K562 (cell line): Measurements from ENCODE around the gene LRP1B. TPM values are rescaled to one million over a fixed set of nuclear protein-coding genes. Genes with fewer than 3 reads are reported as not detected.

Experiments
- ATAC-seq: fragments of 200-7000 bp; cut with Tn5 transposase; 3 replicates; pipeline ENCODE4 v1.9.1; 2020; ENCODE audit warnings: moderate library complexity
- BruUV-seq: library from RNA; stranded (reverse); fragments of 400-500 nt; replicated peaks from 2 replicates; lab custom pipeline; 2021; lab: Mats Ljungman, UMichigan
- CTCF ChIA-PET: fragments of 300-600 bp; formaldehyde crosslinking; extraction: SDS; loops from one replicate; lab custom pipeline; 2021; ENCODE audit warnings: low intra/inter-chr PET ratio; lab: Yijun Ruan, JAX
- POLR2A ChIA-PET: fragments of 300-600, 350-650 bp; sonication (Branson Sonifier 250); formaldehyde crosslinking; extraction: SDS; loops from one replicate; lab custom pipeline; 2021; ENCODE audit warnings: antibody characterized with exemption, inconsistent platforms; lab: Yijun Ruan, JAX
- DNase-seq, 4 experiments: peaks; one replicate each; pipeline versions ENCODE4 v3.0.0 to v3.0.0-alpha.2; 2011 to 2018; ENCODE audit warnings: low spot score in 3 of 4, mixed read lengths in 3 of 4; ENCODE audit errors: extremely low read depth in 1 of 4
- FAIRE-seq: peaks from 2 replicates; lab custom pipeline; 2011; peaks lifted over from hg19 to GRCh38; lab: Jason Lieb, UNC
- H2AFZ ChIP-seq: 2 replicates; pipeline ENCODE4 v1.6.0; 2011; ENCODE audit warnings: low read depth, low read length, control low read depth, inconsistent platforms
- H3K27ac ChIP-seq: fragments of 200-600 bp; 3 replicates; pipeline ENCODE4 v1.8.0; 2011; ENCODE audit warnings: low read depth, mild to moderate bottlenecking, control low read depth, inconsistent platforms, low read length, moderate library complexity, mixed read lengths; ENCODE audit errors: extremely low read depth
- H3K27me3 ChIP-seq, 2 experiments: fragments of 300-600 bp in 1 of 2; 2 replicates in 1 of 2; 3 replicates in 1 of 2; pipeline versions ENCODE4 v1.6.0 to v1.8.0; 2011; ENCODE audit warnings: inconsistent platforms in 2 of 2, low read length in 2 of 2, mild to moderate bottlenecking in 1 of 2, mixed read lengths in 1 of 2, moderate library complexity in 1 of 2; ENCODE audit not compliant: control insufficient read depth in 2 of 2, insufficient read depth in 2 of 2
- H3K36me3 ChIP-seq: fragments of 300-600 bp; 3 replicates; pipeline ENCODE4 v1.8.0; 2011; ENCODE audit warnings: mild to moderate bottlenecking, low read length, inconsistent platforms; ENCODE audit not compliant: control insufficient read depth, insufficient read depth
- H3K4me1 ChIP-seq, 2 experiments: fragments of 200-600 bp in 1 of 2; replicated peaks in 1 of 2; 2 replicates in 1 of 2; 3 replicates in 1 of 2; pipeline versions ENCODE4 v1.5.1 to v1.8.0; 2011; ENCODE audit warnings: inconsistent platforms in 2 of 2, low read length in 2 of 2, mild to moderate bottlenecking in 1 of 2, mixed read lengths in 1 of 2, moderate library complexity in 1 of 2; ENCODE audit not compliant: control insufficient read depth in 2 of 2, insufficient read depth in 2 of 2
- H3K4me2 ChIP-seq: 2 replicates; pipeline ENCODE4 v1.6.1; 2011; ENCODE audit warnings: low read length, control low read depth, inconsistent platforms, mixed read lengths; ENCODE audit not compliant: insufficient read depth
- H3K4me3 ChIP-seq: fragments of 200-600 bp; sonication (generic), shearing (Covaris generic); 2 replicates; pipeline ENCODE4 v1.5.1; 2016; ENCODE audit warnings: control low read depth, inconsistent platforms
- H3K79me2 ChIP-seq: fragments of 200-600 bp; 3 replicates; pipeline ENCODE4 v1.8.0; 2011; ENCODE audit warnings: low read length, inconsistent platforms; ENCODE audit not compliant: control insufficient read depth, insufficient read depth
- H3K9ac ChIP-seq, 2 experiments: 2 replicates each; pipeline versions ENCODE4 v1.6.0 to v1.6.1; 2011; ENCODE audit warnings: low read depth in 2 of 2, low read length in 2 of 2, control low read depth in 1 of 2, inconsistent platforms in 1 of 2, mild to moderate bottlenecking in 1 of 2, mixed read lengths in 1 of 2; ENCODE audit not compliant: insufficient read depth in 1 of 2
- H3K9me1 ChIP-seq: one replicate; pipeline ENCODE4 v1.6.0; 2011; ENCODE audit warnings: inconsistent platforms, mild to moderate bottlenecking, low read length, moderate library complexity; ENCODE audit not compliant: control insufficient read depth, insufficient read depth
- H3K9me3 ChIP-seq: replicated peaks from 2 replicates; pipeline ENCODE4 v1.5.1; 2011; ENCODE audit warnings: low read depth, low read length, inconsistent platforms; ENCODE audit not compliant: control insufficient read depth, insufficient read depth
- H4K20me1 ChIP-seq: replicated peaks from 2 replicates; pipeline ENCODE4 v1.6.1; 2011; ENCODE audit warnings: low read length, inconsistent platforms, mixed read lengths; ENCODE audit not compliant: control insufficient read depth, insufficient read depth
- SIX5 ChIP-seq, 2 experiments: IDR thresholded peaks; 2 replicates each; pipeline ENCODE4 v1.6.1; 2011; ENCODE audit warnings: low read length in 2 of 2, borderline replicate concordance in 1 of 2, low read depth in 1 of 2, mild to moderate bottlenecking in 1 of 2, moderate library complexity in 1 of 2; ENCODE audit not compliant: insufficient read depth in 1 of 2
- STAT5A ChIP-seq: IDR thresholded peaks from 2 replicates; pipeline ENCODE4 v1.6.1; 2012; ENCODE audit warnings: low read length, inconsistent platforms, borderline replicate concordance
- WGBS: fragments of 100-300 bp; shearing (Covaris generic); methylation state at CpG from one replicate; pipeline ENCODE4 v1.1.6; 2016; ENCODE audit warnings: low coverage, mixed read lengths; ENCODE audit not compliant: insufficient coverage; ENCODE audit errors: missing lambda C conversion rate; 5-methylcytosine and 5-hydroxymethylcytosine counted together
- in situ Hi-C: fragments of 300-500 bp; cut with MboI; formaldehyde crosslinking; loops from 4 replicates; pipeline ENCODE4 v1.15.0; 2018; ENCODE audit warnings: inconsistent platforms, mixed read lengths
- intact Hi-C: fragments of 100-400 bp; cut with micrococcal nuclease; formaldehyde crosslinking; loops from 2 replicates; pipeline ENCODE4 v1.14.2; 2022
- polyA plus RNA-seq, 8 experiments: library from polyadenylated mRNA; depleted of rRNA in 4 of 8; stranded (reverse) in 5 of 8; unstranded in 3 of 8; fragments of >200 nt; fragmentation: Nextera tagmentation in 2 of 8; fragmentation: Illumina TruSeq in 1 of 8; extraction: Ambion mirVana in 2 of 8; extraction: Trizol in 1 of 8; gene quantifications; 2 replicates each; pipeline versions ENCODE4 v1.2.1 to v1.2.3, GENCODE V29; 2011 to 2014; ENCODE audit warnings: inconsistent platforms in 1 of 8, missing spikeins in 1 of 8
- total RNA-seq, 7 experiments: library from RNA; depleted of rRNA in 6 of 7; stranded (reverse); fragments of >200 nt in 6 of 7; fragmentation: Illumina TruSeq in 2 of 7; extraction: Trizol in 2 of 7; gene quantifications; 2 replicates each; pipeline versions ENCODE4 v1.2.1 to v1.2.3, GENCODE V29; 2011 to 2021; ENCODE audit warnings: low replicate concordance in 1 of 7
- TF ChIP-seq, protein P1 (sequence below): fragments of 450-650 bp; IDR thresholded peaks from 2 replicates; pipeline ENCODE4 v1.6.1; 2016; ENCODE audit warnings: low read depth
- TF ChIP-seq, protein P2 (sequence below), 2 experiments: fragments of 450-650 bp in 1 of 2; sonication (generic) in 1 of 2; formaldehyde crosslinking in 1 of 2; IDR thresholded peaks; 2 replicates each; pipeline versions ENCODE4 v1.7.1 to v1.9.0; 2016 to 2022; ENCODE audit warnings: inconsistent platforms in 1 of 2, mild to moderate bottlenecking in 1 of 2, missing genetic modification reagents in 1 of 2

The LRP1B gene
- total and polyA plus RNA-seq, 9 of the 15 experiments (the other 6 are each of a cell fraction or from before 2014, with no cell fraction given), result not detected

GRCh38 chr2:141384676-141385075 is 746.1 kb downstream of the LRP1B start:
- BruUV-seq, result no TSS peak
- no peak for ATAC-seq
- TF ChIP-seq SIX5 (IDR thresholded peaks at IDR 0.05; ENCODE audit: borderline replicate concordance in 1 of 2, insufficient read depth in 1 of 2, low read depth in 1 of 2, low read length in 2 of 2), result no peak
- TF ChIP-seq, protein P1, sequence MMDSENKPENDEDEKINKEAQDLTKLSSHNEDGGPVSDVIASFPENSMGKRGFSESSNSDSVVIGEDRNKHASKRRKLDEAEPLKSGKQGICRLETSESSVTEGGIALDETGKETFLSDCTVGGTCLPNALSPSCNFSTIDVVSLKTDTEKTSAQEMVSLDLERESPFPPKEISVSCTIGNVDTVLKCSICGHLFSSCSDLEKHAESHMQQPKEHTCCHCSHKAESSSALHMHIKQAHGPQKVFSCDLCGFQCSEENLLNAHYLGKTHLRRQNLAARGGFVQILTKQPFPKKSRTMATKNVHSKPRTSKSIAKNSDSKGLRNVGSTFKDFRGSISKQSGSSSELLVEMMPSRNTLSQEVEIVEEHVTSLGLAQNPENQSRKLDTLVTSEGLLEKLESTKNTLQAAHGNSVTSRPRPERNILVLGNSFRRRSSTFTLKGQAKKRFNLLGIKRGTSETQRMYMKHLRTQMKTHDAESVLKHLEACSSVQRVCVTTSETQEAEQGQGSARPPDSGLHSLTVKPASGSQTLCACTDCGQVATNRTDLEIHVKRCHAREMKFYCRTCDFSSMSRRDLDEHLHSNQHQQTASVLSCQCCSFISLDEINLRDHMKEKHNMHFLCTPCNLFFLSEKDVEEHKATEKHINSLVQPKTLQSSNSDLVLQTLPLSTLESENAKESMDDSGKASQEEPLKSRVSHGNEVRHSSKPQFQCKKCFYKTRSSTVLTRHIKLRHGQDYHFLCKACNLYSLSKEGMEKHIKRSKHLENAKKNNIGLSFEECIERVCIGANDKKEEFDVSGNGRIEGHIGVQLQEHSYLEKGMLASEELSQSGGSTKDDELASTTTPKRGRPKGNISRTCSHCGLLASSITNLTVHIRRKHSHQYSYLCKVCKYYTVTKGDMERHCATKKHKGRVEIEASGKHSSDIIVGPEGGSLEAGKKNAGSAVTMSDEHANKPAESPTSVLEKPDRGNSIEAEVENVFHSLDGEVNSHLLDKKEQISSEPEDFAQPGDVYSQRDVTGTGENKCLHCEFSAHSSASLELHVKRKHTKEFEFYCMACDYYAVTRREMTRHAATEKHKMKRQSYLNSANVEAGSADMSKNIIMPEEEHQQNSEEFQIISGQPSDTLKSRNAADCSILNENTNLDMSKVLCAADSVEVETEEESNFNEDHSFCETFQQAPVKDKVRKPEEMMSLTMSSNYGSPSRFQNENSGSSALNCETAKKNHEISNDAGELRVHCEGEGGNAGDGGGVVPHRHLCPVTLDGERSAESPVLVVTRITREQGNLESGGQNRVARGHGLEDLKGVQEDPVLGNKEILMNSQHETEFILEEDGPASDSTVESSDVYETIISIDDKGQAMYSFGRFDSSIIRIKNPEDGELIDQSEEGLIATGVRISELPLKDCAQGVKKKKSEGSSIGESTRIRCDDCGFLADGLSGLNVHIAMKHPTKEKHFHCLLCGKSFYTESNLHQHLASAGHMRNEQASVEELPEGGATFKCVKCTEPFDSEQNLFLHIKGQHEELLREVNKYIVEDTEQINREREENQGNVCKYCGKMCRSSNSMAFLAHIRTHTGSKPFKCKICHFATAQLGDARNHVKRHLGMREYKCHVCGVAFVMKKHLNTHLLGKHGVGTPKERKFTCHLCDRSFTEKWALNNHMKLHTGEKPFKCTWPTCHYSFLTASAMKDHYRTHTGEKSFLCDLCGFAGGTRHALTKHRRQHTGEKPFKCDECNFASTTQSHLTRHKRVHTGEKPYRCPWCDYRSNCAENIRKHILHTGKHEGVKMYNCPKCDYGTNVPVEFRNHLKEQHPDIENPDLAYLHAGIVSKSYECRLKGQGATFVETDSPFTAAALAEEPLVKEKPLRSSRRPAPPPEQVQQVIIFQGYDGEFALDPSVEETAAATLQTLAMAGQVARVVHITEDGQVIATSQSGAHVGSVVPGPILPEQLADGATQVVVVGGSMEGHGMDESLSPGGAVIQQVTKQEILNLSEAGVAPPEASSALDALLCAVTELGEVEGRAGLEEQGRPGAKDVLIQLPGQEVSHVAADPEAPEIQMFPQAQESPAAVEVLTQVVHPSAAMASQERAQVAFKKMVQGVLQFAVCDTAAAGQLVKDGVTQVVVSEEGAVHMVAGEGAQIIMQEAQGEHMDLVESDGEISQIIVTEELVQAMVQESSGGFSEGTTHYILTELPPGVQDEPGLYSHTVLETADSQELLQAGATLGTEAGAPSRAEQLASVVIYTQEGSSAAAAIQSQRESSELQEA, result no peak
- TF ChIP-seq, protein P2, sequence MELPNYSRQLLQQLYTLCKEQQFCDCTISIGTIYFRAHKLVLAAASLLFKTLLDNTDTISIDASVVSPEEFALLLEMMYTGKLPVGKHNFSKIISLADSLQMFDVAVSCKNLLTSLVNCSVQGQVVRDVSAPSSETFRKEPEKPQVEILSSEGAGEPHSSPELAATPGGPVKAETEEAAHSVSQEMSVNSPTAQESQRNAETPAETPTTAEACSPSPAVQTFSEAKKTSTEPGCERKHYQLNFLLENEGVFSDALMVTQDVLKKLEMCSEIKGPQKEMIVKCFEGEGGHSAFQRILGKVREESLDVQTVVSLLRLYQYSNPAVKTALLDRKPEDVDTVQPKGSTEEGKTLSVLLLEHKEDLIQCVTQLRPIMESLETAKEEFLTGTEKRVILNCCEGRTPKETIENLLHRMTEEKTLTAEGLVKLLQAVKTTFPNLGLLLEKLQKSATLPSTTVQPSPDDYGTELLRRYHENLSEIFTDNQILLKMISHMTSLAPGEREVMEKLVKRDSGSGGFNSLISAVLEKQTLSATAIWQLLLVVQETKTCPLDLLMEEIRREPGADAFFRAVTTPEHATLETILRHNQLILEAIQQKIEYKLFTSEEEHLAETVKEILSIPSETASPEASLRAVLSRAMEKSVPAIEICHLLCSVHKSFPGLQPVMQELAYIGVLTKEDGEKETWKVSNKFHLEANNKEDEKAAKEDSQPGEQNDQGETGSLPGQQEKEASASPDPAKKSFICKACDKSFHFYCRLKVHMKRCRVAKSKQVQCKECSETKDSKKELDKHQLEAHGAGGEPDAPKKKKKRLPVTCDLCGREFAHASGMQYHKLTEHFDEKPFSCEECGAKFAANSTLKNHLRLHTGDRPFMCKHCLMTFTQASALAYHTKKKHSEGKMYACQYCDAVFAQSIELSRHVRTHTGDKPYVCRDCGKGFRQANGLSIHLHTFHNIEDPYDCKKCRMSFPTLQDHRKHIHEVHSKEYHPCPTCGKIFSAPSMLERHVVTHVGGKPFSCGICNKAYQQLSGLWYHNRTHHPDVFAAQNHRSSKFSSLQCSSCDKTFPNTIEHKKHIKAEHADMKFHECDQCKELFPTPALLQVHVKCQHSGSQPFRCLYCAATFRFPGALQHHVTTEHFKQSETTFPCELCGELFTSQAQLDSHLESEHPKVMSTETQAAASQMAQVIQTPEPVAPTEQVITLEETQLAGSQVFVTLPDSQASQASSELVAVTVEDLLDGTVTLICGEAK (IDR thresholded peaks at IDR 0.05), result no peak
- TF ChIP-seq, protein P2 (CRISPR knock-in tag; IDR thresholded peaks at IDR 0.05), result no peak
- no peak for TF ChIP-seq STAT5A

More at GRCh38 chr2:141384676-141385075, 746.1 kb downstream of the LRP1B start:
- no peaks in the 10 kb centered on the region for H3K36me3 ChIP-seq
- 0% methylated on average over 4 of the region's 4 CpGs for WGBS
- no peak overlapping the region for H3K4me2 ChIP-seq
- CTCF ChIA-PET, result no interaction called here
- DNase-seq (no peak), FAIRE-seq (no peak)
- intact Hi-C loops, result no loop called here
- H3K9me3 ChIP-seq, result no peaks in the 10 kb centered on the region
- no peaks in the 10 kb centered on the region for H3K79me2 ChIP-seq
- POLR2A ChIA-PET, result no interaction called here
- H3K4me3 ChIP-seq, result no peak overlapping the region
- no peak overlapping the region for H3K27ac ChIP-seq
- H3K27me3 ChIP-seq, result no peaks in the 10 kb centered on the region
- H2AFZ ChIP-seq, result no peak overlapping the region
- H3K9me1 ChIP-seq, result no peaks in the 10 kb centered on the region
- no peaks in the 10 kb centered on the region for H3K4me1 ChIP-seq
- H3K9ac ChIP-seq, result no peak overlapping the region
- in situ Hi-C loops, result no loop called here
- no peaks in the 10 kb centered on the region for H4K20me1 ChIP-seq
